ENCODE data around the gene CD48.
"Not testable (repeated sequence)": the region's sequence is repeated elsewhere in the genome, so short reads cannot be mapped to it uniquely, and the experiment has no call there.

The CD48 gene

DNA sequence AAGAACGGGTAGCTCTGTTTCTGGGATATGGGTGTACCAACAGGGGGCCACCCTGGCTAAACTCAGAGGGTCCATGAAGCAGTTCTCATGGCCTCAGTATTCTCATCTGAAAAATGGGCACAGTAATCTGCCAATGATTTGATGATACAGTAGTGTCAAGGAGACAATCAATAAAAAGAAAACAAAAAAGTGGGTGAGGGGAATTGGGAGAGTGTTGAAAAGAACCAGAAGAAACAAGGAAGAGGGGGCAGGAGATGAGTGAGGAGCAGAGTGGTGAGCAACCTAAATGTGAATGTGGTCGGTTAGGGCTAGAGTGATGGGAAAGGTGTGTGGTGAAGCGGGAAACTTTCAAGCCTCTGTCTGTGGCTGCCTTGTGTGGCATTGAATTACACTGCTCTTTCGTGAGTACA is 29.5 kb upstream of the CD48 start:
- no peak for DNase-seq

DNA sequence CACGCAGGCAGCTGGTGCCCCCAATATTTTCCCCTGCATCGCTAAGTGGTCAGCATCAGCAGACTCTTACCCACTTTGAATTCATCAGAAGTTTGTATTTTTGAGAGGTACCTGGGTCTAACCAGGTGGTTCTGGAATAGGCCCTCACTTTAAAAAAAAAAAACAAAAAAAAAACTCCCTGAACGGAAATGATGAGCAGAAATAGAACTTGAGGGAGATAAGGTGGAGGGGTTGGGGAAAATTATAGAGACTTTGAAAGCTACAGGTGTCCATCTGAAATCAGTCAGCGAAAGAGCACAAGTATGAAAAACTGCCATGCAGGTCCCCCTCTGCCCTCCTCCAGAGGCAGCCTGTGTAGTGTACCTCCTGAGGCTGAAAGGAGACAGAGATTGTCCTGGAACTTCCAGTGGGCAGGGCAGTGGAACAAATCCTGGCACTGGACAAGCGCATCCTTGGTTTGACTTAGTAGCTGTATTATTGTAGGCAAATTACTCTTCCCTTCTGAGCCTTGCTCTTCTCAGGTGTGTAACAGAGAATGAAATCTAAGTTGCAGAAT is 28.6 kb upstream of the CD48 start:
- DNase-seq, result no peak

DNA sequence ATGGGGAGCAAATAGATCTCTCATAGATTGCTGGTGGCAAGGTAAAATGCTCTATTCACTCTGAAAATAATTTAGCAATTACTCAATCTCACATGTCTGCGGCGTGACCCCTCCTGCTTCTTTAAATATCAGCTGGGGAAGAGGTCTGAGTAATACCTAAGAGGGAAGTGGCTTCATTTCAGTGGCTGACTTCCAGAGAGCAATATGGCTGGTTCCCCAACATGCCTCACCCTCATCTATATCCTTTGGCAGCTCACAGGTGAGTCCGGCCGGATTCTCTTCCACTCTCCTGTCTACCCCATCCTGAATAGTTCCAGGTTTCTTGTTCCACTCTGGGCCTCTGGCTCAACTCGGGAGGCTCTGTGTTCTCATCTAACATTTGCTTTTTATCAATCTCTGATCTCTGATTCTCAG is 27.5 kb upstream of the CD48 start, which contains the start of gene SLAMF7:
SLAMF7 (plus strand) TSS at position 150 of the 414 bp plus-strand sequence; CDS start at position 205, 55 bp downstream.
- DNase-seq, result no peak

DNA sequence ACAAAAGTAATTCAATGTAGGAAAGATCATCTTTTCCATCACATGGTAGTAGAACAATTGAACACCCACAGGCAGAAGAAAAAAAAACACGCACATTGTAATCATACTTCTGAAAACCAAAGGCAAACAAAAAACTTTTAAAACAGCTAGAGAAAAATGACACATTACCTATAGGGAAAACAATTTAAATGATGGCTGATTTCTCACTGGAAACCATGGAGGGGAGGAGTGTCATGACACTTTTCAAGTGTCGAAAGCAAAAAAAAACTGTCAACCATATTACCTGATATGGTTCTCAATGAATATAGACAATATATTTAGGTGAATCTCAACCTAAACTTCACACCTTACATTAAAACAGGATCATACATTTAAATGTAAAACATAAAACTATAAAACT is 26.6 kb upstream of the CD48 start:
- DNase-seq, result no peak

DNA sequence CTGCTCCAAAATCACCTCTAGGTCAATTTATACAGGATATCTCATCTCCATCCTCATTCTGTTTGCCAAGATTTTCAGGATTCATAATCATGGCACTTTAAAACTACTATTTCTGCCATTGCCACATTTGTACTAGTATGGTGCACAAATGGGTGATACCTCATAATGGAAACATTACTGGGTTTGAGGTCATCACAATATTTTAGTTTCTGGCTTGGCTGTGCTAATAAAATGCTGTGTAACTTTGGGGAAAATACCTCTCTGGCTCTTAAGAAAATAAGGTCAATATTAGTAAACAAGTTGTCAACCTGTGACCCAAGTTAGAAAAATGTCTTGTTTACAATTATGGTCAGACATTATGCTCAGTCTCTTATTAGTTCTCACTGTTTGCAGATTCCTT is 22.7 kb upstream of the CD48 start:
- DNase-seq, result no peak

DNA sequence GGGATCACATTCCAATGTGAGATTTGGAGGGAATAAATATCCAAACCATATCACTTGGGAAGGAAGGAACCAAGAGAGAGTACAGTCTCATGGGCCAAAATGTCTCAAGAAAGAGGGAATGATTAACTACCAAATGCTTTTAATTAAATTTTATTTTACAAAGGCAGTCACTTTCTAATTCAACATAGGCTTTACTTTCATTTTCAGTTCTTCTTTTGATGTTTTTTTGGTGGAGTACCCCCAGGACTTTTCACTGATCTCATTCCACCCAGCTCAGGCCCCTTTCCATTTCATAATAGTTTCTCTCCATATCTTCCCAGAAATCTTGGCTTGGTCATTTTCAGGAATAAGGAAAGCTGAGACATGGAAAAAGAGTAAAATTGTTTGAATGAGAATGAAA is 22.3 kb upstream of the CD48 start:
- DNase-seq, result no peak

DNA sequence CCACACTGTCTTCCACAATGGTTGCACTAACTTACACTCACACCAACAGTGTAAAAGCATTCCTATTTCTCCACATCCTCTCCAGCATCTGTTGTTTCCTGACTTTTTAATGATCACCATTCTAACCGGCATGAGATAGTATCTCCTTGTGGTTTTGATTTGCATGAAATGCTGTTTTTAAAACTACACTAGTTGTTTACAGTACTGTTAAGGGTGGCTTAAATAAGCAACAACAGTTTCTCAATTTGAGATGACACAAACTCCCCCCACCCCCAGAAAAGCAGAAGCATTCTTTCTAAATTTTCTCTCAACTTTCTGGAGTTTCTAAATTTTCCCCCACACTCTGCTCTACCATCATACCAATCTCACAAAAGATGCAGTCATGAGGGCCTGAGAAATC is 20.4 kb upstream of the CD48 start:
- no peak for DNase-seq

DNA sequence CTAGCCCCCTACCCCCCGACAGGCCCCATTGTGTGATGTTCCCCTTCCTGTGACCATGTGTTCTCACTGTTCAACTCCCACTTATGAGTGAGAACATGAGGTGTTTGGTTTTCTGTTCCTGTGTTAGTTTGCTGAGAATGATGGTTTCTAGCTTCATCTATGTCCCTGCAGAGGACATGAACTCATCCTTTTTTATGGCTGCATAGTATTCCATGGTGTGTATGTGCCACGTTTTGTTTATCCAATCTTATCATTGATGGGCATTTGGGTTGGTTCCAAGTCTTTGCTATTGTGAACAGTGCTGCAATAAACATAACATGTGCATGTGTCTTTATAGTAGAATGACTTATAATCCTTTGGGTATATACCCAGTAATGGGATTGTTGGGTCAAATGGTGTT is 19.9 kb upstream of the CD48 start:
- DNase-seq, result not testable (repeated sequence)

DNA sequence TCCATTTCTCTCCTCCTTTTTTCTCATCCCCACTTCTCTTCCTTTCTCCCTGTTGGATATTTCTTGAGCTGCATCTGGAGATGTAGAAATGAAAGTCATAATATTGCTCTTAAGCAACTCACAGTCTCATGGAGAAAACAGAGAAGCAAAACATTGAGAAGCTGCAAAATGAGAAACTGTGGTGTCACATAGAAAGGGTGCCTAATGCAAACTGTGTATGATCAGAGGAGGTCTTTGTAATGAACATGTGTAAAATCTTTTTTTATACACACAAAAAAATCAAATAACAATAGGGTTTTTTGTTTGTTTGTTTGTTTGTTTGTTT is 15.7 kb upstream of the CD48 start:
- DNase-seq, result no peak

DNA sequence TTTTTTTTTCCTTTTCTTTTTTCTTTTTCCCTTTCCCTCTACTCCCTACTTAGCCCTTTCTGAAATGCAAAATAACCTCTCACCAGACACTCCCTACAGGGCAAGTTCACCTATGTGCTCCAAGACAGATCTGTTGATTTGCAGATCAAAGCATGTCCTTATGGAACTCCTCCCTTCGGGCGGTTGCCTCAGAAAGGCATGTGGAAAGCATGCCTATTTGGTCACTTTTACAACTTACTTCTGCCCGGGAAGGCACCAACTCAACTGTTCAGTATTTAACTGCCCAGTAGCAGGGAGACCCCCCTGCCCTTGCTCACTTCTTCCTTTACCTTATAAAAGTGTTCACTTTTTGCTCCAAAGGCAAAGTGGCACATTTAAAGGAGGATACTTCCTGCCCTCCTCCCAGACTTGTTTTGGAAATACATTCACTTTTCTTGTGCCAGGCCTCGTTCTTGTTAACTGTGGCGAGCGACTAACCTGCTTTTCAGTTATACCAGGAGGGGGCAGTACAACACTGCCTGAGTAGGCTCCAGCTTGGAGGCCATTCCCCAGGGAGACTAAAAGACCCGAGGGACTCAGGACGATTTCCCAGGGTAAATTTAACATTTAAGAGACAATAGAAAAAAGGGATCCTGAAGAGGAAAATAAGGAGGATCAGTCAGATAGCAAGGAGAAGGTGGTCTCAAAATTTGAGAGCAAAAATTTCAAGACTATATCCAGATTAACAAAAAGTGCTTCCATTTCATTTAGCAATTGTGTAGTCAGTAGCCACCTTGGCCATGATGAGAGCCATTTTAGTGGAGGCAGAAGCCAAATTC is 15.1 kb upstream of the CD48 start:
- peak; percentile 24 for DNase-seq

DNA sequence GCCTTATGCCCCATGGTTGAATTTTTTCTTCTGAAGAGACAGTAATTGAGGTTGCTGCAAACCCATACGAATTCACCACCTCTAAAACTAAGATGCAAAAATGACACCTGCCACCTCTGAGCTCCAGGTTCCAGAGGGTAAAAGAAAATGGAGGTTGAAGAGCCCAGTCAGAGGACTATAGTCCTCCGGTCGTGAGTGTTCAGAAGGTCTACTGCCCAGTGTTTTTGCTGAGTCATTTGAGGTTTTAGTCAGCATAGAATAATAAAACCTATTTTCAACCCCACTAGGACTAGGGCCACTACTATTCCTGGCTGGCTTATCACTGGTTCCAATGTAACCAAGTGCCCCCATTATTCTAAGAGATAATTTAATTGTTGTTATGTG is 14.5 kb upstream of the CD48 start:
- no peak for DNase-seq

DNA sequence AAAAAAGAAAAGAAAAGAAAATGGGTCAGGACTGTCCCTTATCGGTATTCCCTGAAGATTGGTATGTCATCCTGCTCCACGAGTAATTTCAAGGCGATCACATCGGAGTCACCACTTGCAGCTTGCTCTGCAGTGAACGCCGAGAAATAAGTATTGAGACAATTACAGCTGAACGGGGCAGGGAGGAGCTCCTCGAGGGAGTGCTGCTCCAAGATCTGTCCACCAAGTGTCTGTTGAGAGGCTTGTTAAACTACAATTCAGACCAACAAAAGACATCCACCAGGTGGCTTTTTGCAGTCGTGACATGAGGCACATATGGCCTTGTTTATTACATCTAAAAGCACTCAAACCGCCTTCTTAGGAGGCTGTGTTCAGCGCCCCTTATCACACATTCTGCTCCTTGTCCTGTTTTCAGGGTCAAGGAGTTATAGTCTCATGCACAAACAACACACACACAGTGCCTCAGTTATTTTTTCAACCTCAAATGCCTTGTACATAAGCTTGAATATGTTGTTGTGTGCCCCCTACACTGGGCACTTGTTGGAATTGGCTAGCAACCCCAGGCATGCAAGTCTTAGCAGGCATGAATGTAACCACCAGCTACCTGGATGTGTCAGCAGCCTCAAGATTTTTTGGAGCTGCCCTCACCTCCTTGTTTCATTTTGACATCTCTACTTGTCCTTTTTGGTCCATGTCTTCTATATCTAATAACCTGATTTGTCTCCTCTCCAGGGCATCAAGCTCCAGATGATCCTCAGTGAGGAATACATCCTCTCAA is 13.0 kb upstream of the CD48 start:
- DNase-seq, result no peak

DNA sequence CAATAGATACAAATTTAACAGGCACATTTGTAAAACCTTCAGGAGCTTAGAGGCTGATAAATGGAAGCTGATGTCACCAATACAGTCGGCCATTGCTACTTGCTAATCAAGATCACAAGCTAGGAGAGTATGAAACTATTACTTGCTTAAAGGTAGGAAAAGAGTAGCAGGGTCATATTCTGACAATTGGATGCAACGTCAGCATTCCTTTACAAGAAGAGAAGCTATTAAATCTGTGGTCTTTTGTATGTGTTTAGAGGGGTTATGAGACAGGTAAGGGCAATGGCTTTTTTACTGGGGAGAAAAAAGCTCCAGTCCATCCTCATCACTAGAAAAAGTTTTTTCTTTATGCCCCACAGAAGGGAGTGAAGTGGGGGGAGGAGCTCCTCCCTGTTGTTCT is 11.7 kb upstream of the CD48 start:
- no peak for DNase-seq

DNA sequence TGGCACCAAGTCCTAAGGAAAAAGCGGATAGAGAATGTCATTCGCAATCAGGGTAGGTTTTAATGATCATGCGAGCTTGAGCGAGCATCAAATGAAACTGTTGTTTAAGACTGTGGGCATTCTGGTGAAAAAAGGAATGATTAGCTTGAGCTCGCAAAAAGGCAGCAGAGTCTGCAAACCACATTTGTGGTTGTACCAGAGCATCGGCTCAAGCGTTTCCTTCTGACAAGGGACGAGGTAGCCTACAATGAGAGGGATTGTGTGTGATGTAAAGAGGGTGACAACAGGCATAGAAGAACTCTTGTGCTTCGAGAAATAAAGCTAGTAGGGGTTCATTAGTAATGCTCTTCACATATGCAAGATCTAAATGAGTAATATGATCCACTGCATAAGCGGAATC is 11.1 kb upstream of the CD48 start:
- no peak for DNase-seq

DNA sequence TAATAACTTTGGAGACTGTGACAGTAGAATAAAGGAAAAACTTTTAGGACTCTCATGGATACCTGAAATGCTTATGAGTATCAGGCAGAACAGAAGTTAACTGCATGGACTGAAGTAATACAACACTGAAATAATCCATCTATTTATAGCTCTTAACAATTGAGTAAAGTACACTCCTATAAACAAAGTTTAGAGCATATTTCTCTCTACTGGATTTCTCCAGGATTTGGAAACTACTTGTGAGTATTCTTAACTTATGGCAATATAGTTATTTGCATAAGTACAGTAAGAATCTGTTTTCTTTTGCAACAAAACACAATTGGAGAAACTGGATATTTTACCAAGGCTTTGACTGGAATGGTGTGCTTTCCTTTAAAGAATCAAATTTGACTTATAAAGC is 9.9 kb upstream of the CD48 start:
- DNase-seq, result no peak

DNA sequence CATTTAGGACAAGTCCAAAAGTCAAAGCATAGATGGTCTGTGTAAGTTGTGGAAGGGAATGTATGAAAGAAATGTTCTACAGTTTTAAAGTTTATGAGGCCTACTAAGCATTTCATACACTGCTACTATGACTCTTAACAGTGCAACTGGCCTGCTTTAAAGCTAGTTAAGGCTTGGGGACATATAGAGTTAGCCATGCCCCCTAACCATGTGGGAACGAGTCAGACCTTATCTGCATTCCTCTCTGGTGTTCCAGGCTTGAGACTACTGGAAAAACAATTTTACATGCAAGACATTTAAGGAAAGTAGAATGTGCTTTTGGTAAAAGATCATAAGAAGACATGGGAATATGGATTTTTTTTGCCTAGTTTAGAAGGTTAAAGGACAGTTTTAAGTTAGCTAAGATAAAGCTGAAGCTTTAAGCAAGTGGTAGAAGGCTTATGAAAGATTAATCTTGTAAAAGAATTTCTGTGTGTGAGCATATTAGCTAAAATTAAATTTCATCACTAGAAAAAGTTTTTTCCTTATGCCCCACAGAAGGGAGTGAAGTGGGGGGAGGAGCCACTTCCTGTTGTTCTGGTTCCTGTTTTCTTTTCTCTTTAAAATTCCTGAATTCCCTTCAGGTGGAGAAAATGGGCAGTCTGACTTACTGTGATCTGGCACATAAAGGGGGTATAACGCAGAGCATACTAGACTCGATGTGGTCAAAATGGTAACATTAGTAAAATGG is 8.9 kb upstream of the CD48 start:
- no peak for DNase-seq

DNA sequence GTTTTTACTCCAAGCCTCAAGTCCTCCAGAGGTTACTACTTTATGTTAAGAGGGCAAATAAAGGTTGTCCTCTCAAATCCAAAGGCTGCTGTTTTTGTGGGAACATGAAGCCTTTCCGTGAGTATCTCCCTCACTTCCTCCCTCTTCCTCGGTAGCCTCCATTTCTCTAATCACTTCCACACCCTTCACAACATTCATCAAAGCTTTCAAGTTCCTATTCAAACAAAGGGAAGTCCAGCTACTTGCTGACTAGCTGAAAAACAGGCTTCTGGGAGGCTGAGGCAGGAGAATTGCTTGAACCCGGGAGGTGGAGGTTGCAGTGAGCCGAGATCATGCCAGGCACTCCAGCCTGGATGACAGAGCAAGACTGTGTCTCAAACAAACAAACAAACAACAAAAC is 6.6 kb upstream of the CD48 start:
- DNase-seq, result no peak

DNA sequence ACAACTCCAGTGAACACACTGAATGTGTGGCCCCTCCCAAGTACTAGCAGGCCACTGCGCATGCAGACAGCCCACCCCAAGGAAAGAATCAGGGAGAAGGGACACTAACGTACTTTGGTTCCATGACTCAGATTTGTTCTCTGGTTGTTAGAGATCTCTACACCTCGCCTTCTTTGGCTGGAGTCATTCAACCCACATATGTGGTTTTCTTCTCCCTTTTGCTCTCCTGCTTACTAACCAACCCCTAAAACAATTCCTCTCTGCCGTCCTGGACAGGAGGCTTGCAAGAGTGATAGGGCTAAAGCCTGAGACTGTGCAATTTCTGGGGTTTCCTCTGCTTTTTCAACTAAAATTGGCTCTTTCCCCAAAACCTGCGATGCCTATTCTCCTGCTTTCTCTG is 5.7 kb upstream of the CD48 start:
- no peak for DNase-seq

DNA sequence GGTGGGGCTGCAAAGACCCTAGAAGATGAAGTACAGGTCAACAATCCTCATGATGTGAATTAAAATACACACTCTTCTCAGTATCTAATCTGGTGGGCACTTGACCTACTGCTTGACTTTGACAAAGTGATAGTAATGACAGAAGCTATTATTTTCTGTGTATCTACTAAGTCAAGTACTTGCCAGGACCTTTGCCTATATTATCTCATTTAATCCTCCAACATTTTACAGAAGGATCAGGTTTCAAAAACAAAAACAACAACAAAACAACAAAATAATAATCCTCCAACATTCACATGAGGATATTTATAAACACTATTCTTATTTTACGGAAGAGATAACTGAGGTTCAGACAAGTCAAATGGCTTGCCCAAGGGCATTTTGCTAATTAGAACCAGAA is 4.4 kb upstream of the CD48 start:
- DNase-seq, result no peak

DNA sequence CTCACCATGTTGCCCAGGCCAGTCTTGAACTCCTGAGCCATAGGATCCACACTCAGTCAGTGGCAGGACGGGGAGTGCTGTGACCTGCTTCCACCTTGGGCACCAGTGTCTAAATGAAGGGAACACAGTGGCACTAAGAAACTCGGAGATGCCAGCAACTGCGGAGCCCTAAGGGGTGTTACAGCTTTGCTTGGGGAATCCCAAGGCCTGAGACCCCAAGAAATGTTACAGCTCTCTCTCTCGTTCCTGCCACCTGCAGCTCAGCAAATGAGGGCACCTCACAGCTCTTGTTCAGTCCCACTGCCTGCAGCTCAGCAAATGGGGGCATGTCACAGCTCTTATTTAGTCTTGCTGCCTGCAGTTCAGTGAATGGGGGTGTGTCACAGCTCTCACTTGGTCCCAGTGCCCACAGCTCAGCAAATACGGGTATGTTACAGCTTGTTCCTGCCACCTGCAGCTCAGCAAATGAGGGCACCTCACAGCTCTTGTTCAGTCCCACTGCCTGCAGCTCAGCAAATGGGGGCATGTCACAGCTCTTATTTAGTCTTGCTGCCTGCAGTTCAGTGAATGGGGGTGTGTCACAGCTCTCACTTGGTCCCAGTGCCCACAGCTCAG is 2.5 kb upstream of the CD48 start:
- DNase-seq, result not testable (repeated sequence)

DNA sequence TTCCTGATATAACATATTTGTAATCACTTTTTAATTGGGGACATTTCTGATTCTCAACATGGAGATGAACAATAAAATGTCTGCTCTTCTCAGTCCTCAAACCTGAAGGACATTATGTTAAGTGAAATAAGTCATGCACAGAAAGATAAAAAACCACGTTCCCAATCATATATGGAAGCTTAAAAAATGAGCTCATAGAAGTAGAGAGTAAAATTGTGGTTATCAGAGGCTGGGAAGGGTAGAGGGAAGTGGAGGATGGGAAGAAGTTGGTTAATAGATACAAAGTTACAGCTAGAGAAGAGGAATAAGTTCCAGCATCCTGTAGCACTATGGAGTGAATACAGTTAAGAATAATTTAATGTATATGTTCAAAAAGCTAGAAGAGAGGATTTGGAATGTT is 1.5 kb upstream of the CD48 start:
- no peak for DNase-seq

DNA sequence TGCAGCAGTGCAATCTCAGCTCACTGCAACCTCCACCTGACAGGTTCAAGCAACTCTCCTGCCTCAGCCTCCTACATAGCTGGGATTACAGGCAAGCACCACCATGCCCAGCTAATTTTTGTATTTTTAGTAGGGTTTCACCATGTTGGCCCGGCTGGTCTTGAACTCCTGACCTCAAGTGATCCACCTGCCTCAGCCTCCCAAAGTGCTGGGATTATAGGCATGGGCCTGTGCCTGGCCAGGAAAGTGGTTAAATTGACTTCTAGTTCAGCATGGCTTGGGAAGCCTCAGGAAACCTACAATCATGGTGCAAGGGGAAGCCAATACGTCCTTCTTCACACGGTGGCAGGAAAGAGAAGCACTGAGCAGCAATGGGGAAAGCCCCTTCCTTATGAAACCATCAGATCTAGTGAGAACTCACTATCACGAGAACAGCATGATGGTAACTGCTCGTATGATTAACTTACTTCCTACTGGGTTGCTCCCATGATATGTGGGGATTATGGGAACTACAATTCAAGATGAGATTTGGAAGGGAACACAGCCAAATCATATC is 981 bp upstream of the CD48 start:
- not testable (repeated sequence) for DNase-seq

DNA sequence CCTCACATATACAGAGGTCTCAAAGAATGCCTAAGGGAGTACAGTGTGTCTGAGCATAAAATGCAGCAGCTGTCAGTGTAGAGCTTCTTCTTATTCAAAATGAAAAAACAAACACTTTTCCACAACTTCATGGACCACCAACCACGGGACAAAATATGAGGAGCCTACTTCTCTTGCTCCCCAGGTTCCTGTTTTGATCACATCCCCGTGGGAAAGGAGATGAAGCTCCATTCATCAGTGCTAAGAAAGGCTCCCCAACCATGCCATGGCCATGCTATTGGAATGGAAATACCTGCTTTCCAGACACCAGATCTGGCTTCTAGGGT is 383 bp downstream of the CD48 start:
- no peak for DNase-seq

All from right hindlimb (tissue), 1 donor.